Colon (tissue), 2 donors: ENCODE results near the gene TCF7L1.
"Not testable (repeated sequence)": the region's sequence is repeated elsewhere in the genome, so short reads cannot be mapped to it uniquely, and the experiment has no call there.

Experiments
- FAIRE-seq: peaks from 2 replicates; lab custom pipeline; 2012; peaks lifted over from hg19 to GRCh38; lab: Jason Lieb, UNC
- donor health status: control.
- donor health status: control.

The TCF7L1 gene

DNA sequence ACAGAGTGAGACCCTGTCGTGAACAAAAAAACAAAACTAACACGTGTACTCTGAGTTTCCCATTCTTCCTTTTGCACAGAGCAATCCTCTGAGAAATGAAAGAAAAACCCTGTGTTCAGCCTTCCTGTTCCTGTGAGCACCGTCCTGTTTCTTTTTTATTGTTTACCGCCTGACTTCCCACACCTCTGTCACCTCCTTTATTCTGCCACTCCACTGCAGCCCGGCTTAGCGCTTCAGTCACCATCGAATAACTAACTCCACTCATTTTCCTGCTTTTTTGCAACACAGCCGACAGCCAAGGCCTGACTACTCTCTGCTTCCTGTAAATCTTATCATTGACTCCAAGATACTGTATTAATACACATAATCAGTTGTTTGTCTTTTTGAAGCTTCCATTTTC lies 153.7 kb downstream of the TCF7L1 start:
- no peak for FAIRE-seq

GRCh38 chr2:85287721-85288120 lies 154.5 kb downstream of the TCF7L1 start:
- no peak for FAIRE-seq

DNA sequence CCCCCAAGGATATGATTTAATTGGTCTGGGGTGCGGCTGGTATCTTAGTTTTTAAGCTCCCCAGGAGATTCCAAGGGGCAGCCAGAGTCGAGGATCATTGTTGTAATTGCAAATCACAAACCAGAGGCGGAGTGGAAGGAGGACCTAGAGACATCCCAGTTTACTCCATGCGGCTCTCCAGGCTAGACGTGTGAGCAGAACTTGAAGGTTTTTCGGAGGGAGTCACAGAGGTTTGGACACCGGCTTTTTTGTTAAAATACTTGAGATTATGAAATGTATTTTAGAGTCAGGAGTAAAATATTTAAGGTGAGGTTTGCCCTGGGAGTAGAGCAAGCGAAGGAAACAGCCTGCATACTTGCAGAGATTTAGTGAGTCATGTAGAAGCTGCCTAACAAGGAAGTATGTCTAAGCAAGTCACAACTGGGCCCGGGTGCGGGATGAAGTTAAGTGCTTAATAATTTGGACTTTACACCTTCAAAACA lies 155.1 kb downstream of the TCF7L1 start:
- FAIRE-seq = no peak

DNA sequence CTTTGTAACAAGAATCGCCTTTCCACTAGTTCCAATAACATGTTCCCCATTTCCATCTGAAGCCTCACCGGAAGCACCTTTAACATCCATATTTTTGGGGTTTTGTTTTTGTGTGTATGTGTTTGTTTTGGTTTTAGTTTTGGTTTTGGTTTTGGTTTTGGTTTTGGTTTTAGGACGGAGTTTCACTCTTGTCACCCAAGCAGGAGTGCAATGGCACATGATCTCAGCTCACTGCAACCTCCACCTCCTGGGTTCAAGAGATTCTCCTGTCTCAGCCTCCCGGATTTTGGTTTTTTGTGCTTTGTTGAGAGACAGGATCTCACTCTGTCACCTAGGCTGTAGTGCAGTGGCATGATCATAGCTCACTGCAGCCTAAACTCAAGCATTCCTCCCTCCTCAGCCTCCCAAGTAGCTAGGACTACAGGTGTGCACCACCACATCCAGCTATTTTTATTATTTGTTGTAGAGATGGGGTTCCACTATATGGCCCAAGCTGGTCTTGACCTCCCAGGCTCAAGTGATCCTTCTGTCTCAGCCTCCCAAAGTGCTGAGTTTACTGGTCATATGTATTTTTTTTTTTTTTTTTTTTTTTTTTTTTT lies 158.3 kb downstream of the TCF7L1 start:
- FAIRE-seq = no peak

DNA sequence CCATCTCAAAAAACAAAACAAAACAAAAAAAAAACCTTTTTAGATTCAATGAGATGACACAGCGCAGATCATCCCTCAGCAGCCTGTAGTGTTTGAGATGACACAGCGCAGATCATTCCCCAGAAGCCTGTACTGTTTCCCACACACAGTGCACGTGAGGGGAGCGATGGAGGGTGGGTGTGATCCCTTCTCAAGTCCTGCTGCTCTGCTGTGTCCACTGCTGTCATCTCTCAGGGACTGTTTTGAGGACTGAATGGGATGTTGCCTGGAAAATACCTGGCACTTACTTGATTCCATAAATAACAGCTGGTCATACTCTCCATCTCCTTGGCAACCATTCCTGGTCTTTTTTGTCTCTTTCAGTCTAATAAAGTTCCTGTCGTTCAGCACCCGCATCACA lies 168.9 kb downstream of the TCF7L1 start:
- FAIRE-seq = no peak

- no peak for FAIRE-seq
Observed at GRCh38 chr2:85303780-85304531, 170.8 kb downstream of the TCF7L1 start.

GRCh38 chr2:85307527-85307897 lies 174.3 kb downstream of the TCF7L1 start:
- no peak for FAIRE-seq

- FAIRE-seq = no peak
Observed at GRCh38 chr2:85308201-85308600, 175.0 kb downstream of the TCF7L1 start.

DNA sequence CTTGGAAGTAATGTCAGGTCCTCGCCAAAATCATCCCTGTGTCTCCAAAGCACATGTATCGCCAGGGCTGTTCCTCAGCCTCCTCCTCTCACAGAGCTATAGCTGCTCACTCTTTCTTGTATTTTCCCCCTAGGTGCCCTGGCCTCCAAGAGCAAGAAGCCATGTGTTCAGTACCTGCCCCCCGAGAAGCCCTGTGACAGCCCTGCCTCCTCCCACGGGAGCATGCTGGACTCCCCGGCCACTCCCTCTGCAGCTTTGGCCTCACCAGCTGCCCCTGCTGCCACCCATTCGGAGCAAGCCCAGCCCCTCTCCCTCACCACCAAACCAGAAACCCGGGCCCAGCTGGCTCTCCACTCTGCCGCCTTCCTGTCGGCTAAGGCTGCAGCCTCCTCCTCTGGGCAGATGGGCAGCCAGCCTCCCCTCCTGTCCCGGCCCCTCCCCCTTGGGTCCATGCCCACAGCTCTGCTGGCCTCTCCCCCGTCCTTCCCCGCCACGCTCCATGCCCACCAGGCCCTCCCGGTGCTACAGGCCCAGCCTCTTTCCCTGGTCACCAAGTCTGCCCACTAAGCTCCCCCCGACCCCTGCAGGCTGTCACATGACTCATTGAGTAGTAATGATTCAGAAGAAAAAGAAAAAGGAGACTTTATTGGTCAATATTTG lies 175.8 kb downstream of the TCF7L1 start:
- no peak for FAIRE-seq

GRCh38 chr2:85309699-85310321 lies 176.6 kb downstream of the TCF7L1 start:
- FAIRE-seq = no peak

- FAIRE-seq = no peak
Observed at GRCh38 chr2:85310330-85310729, 177.1 kb downstream of the TCF7L1 start.

DNA sequence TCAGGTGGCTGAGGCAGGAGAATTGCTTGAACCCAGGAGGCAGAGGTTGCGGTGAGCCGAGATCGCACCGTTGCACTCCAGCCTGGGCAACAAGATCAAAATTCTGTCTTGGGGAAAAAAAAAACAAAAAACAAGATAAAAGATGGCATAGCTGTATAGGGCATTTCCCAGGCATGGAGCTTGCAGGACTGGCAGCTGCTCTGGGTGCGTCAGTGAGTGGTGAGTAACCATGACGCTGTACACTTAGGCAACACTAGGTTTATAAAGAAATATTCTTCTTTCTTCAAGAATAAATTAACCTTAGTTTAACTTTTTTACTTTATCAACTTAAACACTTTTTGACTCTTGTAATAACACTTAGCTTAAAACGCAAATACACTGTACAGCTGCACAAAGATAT lies 179.2 kb downstream of the TCF7L1 start:
- no peak for FAIRE-seq

- FAIRE-seq = no peak
Observed at GRCh38 chr2:85314884-85315242, 181.7 kb downstream of the TCF7L1 start.

DNA sequence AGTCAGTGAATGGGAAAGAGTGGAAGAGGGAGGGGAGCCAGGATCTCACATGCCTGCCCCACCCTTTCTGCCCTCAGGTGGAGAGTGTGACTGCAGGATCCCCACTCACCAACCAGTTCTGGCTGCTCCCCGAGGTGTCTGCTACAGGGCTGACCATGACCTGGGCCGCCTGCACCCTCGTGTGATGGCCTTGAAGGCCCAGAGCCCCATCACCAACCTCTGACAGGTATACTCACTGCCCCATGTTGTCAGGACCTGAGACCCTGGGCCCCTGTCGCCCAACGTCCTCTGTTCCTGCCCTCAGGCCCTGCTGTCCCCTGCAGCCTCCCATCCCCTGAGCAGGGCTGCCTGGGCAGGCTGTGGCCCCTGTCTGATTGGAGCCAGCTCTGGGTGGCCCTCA lies 182.7 kb downstream of the TCF7L1 start:
- FAIRE-seq = not testable (repeated sequence)

GRCh38 chr2:85318222-85319074 lies 185.3 kb downstream of the TCF7L1 start:
- no peak for FAIRE-seq

DNA sequence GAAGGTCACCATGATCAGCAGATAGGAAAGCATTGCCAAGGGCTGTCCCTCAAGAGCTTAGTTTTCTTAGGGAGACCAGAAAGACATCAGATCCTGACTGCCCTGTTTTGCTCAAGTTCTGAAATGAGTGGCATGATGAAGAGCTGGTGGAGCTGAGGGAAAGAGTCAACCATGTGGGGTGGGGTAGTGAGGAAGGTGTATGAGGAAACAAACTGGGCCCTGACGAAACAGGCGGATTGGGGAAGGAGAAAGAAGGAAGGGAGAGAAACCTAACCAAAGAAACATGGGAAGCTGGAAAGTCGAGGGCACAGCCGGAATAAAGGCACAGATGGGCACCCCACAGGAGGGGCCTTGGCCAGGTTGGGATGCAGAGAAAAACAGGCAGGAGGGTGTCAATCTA lies 186.6 kb downstream of the TCF7L1 start:
- no peak for FAIRE-seq

DNA sequence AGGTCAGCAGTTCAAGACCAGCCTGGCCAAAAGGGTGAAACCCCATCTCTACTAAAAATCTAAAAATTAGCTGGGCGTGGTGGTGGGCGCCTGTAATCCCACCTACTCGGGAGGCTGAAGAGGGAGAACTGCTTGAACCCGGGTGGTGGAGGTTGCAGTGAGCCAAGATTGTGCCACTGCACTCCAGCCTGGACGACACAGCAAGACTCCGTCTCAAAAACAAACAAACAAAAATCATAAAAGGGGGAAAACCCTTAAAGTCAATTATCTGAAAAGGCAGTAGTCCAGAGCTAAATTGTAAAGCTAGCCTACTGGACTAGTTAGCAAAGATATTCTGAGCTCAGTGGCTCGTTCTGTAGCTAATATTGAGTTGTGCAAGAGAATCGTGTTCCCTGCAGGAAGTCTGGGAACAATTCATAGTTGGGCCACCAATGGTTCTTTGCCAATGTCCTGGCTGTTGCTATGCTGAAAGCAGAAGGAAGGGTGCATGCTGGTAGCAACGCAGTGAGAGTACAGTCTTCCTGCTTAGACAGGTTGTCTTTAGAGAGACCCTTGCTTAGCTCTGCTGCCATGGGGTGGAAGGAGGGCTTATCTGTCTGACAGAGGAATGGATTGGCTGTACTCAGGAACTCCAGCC lies 190.3 kb downstream of the TCF7L1 start:
- FAIRE-seq = no peak

DNA sequence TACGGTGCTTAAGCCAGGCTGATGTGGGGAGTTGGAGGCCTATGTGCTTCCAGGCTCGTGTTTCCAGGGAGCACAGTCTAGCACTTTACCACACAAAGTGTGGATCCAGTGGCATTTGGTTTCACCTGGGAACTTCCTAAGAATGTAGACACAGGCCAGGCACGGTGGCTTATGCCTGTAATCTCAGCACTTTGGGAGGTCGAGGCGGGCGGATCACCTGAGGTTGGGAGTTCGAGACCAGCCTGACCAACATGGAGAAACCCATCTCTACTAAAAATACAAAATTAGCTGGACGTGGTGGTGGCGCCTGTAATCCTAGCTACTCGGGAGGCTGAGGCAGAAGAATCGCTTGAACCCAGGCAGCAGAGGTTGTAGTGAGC lies 190.8 kb downstream of the TCF7L1 start:
- FAIRE-seq = not testable (repeated sequence)

- FAIRE-seq = no peak
Observed at GRCh38 chr2:85324639-85325465, 191.7 kb downstream of the TCF7L1 start.

- no peak for FAIRE-seq
Observed at GRCh38 chr2:85325466-85325811, 192.2 kb downstream of the TCF7L1 start.
